HG02571 (cell line): Measurements from ENCODE around the gene HBA1.
"Not testable (repeated sequence)": the region's sequence is repeated elsewhere in the genome, so short reads cannot be mapped to it uniquely, and the experiment has no call there.

Experiments used
- ATAC-seq: cut with Tn5 transposase; IDR thresholded peaks from one replicate; pipeline ENCODE4 v1.9.1; 2021; ENCODE audit warnings: mild to moderate bottlenecking, moderate library complexity; ENCODE audit not compliant: unreplicated experiment

HBA1 gene

DNA sequence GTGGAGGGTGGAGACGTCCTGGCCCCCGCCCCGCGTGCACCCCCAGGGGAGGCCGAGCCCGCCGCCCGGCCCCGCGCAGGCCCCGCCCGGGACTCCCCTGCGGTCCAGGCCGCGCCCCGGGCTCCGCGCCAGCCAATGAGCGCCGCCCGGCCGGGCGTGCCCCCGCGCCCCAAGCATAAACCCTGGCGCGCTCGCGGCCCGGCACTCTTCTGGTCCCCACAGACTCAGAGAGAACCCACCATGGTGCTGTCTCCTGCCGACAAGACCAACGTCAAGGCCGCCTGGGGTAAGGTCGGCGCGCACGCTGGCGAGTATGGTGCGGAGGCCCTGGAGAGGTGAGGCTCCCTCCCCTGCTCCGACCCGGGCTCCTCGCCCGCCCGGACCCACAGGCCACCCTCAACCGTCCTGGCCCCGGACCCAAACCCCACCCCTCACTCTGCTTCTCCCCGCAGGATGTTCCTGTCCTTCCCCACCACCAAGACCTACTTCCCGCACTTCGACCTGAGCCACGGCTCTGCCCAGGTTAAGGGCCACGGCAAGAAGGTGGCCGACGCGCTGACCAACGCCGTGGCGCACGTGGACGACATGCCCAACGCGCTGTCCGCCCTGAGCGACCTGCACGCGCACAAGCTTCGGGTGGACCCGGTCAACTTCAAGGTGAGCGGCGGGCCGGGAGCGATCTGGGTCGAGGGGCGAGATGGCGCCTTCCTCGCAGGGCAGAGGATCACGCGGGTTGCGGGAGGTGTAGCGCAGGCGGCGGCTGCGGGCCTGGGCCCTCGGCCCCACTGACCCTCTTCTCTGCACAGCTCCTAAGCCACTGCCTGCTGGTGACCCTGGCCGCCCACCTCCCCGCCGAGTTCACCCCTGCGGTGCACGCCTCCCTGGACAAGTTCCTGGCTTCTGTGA lies at the start of gene HBA1:
TSS of gene HBA1 (plus strand) at position 204 of the 906 bp plus-strand sequence. CDS start at position 241, 37 bp downstream.
- ATAC-seq = not testable (repeated sequence)

DNA sequence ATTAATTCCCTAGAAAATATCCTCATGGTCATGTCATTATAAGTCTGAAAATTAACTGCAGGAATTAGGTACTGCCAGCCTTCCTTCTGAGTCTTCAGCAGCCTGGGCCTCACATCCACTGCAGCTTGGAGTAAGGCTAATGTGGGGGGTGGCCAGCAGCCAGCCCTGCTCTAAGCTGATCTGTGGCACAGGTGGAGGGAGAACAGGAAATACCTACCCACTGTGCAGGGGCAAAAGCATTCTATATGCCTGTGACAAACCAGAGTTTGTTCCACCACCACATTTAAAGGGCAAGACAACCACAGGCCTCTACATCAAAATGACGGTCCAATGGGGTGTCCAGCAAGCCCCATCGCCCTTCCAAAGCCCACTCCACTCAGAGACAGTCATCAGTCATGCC lies 47.4 kb upstream of the HBA1 start:
- ATAC-seq = no peak

DNA sequence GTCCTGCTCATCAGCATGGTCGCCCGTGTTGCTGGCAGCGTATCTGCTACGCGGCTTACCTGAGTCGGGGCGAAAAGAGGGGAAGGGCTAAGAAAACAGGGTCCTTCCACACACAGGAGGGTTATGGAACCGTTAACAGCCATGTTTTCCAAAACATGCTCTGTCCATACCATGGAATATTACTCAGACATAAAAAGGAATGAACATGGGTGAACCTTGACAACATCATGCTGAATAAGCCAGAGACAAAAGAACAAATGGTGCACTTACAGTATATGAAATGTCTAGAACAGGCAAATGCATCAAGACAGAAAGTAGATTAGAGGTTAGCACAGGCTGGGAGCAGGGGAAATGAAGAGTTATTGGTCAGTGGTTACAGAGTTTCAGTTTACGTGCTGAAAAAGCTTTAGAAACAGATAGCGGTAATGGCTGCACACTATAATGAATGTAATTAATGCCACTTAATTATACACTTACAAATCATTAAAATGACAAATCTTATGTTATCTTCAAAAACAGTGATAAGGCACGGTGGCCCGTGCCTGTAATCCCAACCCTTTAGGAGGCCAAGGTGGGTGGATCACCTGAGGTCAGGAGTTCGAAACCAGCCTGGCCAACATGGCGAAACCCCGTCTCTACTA lies 45.8 kb upstream of the HBA1 start:
- ATAC-seq = no peak

DNA sequence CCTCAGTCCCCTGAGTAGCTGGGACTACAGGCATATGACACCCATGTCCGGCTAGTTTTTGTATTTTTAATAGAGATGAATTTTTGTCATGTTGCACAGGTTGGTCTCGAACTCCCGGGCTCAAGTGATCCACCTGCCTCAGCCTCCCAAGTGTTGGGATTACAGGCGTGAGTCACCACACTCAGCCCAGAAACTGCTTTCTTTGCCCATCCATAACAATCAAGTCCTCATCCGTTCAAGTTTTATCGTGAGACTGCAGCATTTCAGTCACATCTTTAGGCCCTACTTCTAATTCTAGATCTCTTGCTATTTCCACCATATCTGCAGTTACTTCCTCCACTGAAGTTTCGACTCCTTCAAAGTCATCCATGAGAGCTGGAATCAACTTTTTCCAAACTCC lies 44.4 kb upstream of the HBA1 start:
- no peak for ATAC-seq

DNA sequence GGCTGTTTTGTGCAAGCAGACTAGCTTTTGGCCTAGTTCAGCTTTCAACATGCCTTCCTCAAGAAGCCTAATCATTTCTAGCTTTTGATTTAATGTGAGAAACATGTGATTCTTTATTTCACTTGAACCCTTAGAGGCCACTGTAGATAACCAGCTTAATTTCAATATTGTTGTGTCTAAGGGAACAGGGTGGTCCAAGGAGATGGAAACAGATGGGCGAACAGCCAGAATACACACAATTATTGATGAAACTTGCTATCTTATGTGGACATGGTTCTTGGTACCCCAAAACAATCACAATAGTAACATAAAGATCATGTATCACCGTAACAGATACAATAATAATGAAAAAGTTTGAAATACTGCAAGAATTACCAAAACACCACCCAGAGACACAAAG lies 42.8 kb upstream of the HBA1 start:
- no peak for ATAC-seq

DNA sequence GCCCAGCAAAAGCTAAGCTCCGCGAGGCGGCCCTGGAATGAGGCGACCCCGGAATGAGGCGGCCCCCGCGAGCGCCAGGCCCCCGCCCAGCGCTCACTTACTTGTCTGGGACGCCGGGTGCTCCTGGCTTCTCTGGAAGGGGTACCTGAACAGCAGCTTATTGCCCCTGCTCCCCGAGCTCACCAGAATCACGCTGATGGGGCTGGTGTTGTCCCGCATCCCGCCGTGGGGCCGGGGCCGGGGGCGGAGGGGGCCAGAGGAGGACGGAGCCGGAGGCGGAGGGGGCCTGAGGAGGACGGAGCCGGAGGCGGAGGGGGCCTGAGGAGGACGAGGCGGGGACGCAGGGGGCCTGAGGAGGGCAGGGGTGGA lies 38.4 kb upstream of the HBA1 start:
- no peak for ATAC-seq

DNA sequence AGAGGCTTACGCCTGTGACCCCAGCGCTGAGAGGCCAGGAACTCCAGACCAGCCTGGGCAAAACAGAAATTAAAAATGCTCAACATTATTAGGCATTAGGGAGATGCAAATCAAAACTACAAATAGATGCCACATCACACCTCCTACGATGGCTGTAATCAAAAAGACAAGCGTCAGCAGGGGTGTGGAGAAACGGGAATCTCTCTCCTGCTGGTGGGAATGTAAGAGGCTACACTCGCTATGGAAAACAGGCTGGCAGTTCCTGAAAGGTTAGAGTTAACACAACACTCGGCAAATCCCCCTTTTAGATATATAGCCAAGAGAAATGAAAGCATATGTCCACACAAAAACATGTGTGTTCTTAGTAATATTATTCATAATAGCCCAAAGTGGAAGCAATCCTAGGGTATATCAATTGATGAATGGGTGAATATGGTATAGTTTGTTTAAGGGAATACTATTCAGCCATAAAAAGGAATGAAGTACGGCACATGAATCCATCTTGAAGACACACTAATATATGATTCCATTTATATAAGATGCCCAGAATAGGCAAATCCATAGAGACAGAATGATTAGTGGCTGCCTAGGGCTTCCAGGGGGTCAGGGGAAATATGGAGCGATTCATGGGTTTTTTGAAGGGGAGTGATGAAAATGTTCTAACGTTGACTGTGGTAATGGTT lies 36.2 kb upstream of the HBA1 start:
- ATAC-seq = no peak

DNA sequence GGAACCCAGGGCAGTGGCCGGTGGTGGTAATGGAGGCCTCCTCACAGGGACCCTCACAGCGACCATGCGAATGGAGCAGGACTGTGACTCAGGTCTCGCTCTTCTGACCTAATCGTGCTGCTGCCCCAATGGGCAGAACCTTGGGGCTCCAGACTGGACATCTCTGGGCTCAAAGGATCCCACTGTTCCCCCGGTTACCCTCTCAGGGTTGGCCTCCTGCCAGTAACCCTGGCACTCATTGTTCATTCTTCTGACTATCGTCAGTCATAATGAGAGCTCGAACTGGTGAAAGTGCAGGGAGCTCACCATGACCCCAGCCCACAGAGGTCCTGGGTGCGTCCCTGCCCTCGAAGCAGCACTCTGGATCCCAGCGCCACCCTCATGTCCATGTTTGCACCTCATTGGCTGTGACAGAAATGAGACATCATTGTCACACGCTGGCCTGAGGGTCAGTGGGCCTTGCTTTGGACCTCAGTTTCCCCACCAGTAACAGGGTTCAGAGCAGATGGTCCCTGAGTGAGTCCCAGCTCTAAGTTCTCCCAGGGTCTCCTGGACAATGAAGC lies 34.0 kb upstream of the HBA1 start:
- no peak for ATAC-seq

DNA sequence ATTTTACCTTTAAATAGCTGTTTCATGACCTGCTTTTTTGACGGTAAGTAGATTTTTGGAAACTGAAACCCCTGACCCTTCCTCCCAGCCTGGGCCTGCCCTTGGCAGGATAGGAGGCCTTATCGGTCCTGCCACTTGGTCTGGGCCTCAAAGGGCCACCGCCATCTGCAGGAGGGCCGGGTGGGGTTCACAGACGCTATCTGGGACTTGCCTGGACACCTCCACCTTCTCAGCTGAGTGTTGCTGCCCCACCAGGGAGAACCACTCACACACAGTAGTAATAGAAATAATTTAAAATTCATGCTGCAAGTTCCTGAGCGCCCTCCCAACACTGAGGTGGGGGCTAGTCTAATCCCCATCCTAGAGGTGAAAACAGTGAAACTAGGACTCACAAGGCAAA lies 33.4 kb upstream of the HBA1 start:
- ATAC-seq = no peak

DNA sequence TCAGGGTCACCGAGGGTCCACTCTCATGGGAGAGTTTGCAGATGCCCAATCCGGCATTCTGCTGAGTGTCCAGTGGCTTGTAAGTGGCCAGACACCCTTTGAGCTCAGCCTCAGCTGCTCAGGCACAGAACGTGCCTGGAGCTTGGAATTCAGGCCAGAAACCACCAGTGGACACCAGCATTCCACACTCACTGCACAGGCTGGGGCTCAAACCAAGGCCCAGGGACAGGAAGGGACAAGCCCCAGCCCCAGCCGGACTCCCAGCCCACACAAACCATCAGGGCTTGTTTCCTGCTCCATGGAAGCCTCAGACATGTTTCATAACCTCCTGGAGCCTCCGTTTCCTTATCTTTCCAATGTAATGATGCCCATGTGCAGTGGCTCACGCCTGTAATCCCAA lies 33.0 kb upstream of the HBA1 start:
- ATAC-seq = no peak

DNA sequence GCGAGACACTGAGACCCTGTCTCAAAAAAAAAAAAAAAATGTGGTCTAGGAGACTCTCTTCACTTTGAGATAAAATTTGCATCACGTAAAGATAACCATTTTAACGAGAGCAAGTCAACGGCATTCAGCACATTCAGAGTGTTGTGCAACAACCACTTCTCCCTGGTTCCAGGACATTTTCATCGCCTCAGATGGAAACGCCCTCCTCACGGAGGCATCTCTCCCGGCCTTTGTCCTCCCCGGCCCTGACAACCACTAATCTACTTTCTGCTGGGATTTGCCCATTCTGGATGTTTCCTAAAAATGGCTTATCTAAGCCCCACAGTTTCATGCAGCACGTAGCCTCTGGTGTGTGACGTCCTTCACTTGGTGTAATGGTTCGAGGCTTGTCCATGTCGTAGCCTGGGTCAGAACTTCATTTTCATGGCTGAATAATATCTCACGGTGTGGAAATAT lies 31.7 kb upstream of the HBA1 start:
- no peak for ATAC-seq

DNA sequence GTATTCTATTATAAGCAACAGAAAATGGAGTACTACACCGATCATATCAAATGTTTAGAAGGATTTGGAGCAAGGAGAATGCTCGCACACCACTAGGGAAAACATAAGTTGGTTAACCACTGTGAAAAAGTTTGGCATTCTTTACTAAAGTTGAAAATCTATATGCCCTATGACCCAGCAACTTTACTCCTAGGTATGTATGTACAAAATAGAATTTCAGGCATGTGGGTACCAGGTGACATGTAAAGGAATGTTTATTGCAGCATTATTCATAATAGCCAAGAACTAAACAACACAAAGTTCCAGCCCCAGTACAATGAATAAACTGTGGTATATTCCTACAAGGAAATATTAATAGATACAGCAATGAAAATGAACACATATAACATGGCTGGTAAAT lies 29.8 kb upstream of the HBA1 start:
- ATAC-seq = no peak

DNA sequence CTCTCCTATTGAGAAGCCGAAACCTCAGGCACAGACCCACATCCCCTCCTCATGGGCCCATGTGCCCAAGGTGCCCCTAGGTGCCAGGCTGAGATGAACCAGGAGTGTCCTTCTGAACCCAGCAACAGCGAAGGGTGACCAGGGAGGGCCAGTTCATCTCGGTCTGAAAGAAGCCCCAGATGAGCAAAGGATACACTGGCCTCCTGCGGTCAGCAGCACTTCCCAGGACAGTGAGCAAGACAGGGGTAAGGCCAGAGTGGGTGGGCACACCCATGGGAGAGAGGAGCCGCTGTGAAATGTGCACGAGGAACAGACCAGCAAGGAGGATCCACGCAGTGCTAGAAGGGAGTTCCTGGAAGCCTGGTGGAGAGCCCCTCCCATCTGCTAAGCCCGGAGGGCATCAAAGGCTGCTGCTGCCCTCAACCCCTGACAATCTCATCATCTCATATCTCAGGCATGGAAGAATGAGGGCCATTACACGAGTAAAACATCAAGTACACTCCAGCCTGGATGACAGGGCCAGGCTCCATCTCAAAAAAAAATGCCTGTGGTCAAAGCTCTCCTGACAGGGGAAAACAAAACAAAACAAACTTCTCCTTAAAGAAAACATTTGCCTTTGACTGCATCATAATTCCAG lies 27.3 kb upstream of the HBA1 start:
- ATAC-seq = no peak

DNA sequence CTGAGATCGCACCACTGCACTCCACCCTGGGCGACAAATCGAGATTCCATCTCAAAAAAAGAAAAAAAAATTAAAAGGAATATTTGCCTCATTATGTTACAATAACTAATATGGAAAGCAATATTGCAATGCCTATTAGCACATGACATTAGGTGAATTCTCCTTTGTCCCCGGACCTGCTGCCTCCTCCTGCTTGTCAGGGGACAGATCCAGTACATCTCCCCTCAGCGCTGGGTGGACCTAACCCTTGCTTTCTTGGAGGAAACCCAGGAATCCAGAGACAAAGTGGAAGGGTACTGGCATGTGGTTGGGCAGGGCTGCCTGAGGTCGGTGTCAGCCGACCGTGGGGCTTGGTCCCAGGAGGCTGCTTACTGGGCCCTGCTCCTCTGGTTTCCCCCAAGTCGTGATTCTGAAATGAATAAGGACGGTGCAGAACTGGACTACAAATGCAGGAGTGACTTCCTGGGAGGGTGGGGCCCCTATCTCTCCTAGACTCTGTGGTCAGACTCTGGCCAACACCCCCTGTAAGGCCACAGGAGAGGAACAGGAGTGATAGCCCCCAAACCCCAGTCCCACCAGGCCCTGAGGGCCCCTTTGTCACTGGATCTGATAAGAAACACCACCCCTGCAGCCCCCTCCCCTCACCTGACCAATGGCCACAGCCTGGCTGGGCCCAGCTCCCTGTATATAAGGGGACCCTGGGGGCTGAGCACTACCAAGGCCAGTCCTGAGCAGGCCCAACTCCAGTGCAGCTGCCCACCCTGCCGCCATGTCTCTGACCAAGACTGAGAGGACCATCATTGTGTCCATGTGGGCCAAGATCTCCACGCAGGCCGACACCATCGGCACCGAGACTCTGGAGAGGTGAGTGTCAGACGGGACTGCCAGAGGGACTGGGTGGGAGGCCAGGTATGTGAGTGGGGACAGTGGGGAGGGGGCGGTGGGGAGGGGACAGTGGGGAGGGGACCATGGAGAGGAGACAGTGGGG lies 24.0 kb upstream of the HBA1 start, which contains the start of gene HBZ:
TSS of gene HBZ (plus strand) at position 504 of the 988 bp plus-strand sequence. CDS start at position 770, 266 bp downstream.
- no peak for ATAC-seq

DNA sequence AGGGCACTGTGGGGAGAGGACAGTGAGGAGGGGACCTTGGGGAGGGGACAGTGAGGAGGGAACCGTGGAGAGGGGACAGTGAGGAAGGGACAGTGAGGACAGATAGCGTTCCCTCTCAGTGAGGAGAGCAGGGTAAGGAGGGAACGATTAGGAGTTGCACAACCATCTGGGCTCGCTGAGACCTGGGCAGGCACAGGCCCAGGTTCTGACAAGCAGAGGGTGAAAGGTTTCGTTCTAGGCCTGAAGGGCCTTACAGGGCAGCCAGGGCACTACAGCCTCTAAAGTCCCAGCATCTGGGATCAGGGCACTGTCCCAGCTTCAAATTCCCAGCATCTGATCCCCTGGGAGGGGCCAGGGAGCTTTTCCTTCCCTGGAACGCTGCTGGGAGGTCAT lies 23.4 kb upstream of the HBA1 start:
- ATAC-seq = not testable (repeated sequence)

DNA sequence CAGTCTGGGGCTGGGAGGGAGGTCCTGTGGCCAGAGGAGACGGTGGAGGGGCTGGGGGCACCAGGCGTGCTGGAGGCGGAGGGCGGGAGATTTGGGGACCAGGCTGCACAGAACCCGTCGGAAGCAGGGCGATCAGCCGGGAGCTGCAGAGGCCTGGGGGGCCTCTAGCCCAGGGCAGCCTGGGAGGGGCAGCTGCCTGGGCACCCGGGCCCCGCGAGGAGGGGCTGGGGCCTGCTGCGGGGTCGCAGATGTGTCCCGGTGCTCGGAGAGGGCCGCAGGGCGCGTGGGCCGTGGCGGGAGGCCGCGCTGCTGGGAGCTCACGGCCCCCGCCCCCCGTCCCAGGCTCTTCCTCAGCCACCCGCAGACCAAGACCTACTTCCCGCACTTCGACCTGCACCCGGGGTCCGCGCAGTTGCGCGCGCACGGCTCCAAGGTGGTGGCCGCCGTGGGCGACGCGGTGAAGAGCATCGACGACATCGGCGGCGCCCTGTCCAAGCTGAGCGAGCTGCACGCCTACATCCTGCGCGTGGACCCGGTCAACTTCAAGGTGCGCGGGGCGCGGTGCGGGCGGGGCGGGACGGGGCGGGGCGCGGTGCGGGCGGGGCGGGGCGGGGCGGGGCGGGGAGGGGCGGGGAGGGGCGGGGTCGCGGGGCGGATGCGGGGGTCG lies 22.8 kb upstream of the HBA1 start:
- ATAC-seq = not testable (repeated sequence)

DNA sequence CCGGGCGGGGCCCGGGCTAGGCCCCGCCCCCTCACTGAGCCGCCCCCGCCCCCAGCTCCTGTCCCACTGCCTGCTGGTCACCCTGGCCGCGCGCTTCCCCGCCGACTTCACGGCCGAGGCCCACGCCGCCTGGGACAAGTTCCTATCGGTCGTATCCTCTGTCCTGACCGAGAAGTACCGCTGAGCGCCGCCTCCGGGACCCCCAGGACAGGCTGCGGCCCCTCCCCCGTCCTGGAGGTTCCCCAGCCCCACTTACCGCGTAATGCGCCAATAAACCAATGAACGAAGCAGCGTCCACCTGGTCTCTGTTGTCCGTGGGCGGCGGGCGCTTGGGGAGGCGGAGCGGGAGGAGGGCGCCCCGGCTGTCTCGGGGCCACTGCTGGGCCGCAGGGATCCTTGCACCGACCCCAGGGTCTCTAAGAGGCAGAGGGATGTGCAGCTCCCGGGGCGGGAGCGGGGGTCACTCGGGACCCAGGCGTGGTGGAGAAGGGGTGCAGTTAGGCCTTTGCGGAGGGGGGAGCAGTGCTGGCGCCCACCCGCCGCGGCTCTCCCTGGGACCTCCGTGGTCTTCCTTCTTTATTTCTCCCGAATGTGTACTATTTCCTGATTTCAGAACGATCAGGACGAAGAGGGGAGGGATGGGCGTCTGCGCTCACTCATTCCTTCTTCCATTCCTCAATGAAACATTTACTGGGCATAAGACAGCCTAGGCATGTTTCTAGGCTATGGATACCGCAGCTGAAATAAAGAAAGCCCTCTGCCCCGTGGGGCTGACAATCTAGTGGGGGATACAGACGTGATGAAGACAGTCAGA lies 22.1 kb upstream of the HBA1 start:
- no peak for ATAC-seq

DNA sequence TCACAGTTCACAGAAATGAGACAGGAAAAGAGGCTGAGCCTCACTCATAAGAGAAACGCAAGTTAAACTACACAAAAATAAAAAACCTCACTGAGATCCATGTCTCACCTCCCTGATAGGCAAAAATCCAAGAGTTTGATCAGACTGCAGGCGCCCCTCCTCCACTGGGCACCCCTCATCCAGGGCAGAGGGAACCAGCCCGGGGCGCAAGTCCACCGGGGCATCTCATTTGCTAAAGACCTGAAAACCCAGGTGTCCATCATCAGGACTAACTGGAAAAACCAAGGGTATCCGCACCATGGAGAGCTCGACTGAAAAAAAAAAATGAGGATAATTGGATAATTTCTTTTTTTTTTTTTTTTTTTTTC lies 21.5 kb upstream of the HBA1 start:
- no peak for ATAC-seq
